Activated T-helper 17 cell treated with anti-CD3 and anti-CD28 coated beads, Interleukin-2, amount 50 U/mL, for 72 hours (primary cell): ENCODE results near the gene PNPLA6. TPM values are rescaled to one million over a fixed set of nuclear protein-coding genes. Genes with fewer than 3 reads are reported as not detected.
"Not testable (repeated sequence)": the region's sequence is repeated elsewhere in the genome, so short reads cannot be mapped to it uniquely, and the experiment has no call there.

Experiments
- ATAC-seq: fragments of 150-1000 bp; cut with Tn5 transposase; replicated peaks from 2 replicates; pipeline ENCODE4 v1.10.0; 2021; ENCODE audit warnings: mild to moderate bottlenecking, moderate library complexity
- H3K27ac Mint-ChIP-seq: one replicate; pipeline ENCODE4 v1.8.0; 2022; ENCODE audit warnings: mixed read lengths
- H3K27me3 Mint-ChIP-seq: one replicate; pipeline ENCODE4 v1.8.0; 2022; ENCODE audit warnings: mixed read lengths
- H3K36me3 Mint-ChIP-seq: one replicate; pipeline ENCODE4 v1.8.0; 2022; ENCODE audit warnings: low read depth, mild to moderate bottlenecking, mixed read lengths
- H3K4me1 Mint-ChIP-seq: one replicate; pipeline ENCODE4 v1.8.0; 2022; ENCODE audit warnings: mixed read lengths
- H3K4me3 Mint-ChIP-seq: one replicate; pipeline ENCODE4 v1.8.0; 2022; ENCODE audit warnings: mild to moderate bottlenecking, mixed read lengths
- H3K9me3 Mint-ChIP-seq: one replicate; pipeline ENCODE4 v1.8.0; 2022; ENCODE audit warnings: mixed read lengths
- total RNA-seq, 2 donors: library from RNA; stranded (reverse); gene quantifications; one replicate each; pipeline ENCODE4 v1.2.3, GENCODE V29; 2022

Gene PNPLA6
- total RNA-seq, 2 donors from 2014 or later, result 146 to 163 TPM

DNA sequence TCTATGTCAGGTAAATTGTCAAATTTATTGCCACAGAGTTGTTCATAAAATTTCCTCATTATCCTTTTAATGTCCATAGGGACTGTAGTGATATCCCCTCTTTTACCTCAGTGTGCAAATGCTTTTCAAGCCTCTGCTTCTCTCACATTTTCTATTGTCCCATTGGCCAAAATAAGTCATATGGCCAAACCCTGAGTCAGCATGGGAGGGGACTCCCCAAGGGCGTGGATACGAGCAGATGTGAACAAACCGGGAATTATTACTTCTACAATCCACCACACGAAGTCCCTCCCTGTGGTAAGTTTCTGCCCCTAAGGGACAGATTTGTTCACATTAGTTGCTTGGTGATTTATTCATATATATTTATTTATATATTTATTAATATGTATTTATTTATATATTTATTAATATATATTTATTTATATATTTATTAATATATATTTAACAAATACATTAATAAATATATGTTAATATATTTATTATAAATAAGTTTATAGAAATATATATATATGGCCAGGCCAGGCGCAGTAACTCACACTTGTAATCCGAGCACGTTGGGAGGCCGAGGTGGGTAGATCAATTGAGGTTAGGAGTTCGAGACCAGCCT lies 40.0 kb downstream of the PNPLA6 start:
- ATAC-seq, result peak; percentile 67
- Mint-ChIP-seq H3K27ac (no peak overlapping the region), H3K27me3 (peaks cover 7% of the 10 kb centered on the region), H3K4me3 (no peak overlapping the region), H3K9me3 (no peaks in the 10 kb centered on the region), H3K4me1 (no peaks in the 10 kb centered on the region), H3K36me3 (no peaks in the 10 kb centered on the region)

DNA sequence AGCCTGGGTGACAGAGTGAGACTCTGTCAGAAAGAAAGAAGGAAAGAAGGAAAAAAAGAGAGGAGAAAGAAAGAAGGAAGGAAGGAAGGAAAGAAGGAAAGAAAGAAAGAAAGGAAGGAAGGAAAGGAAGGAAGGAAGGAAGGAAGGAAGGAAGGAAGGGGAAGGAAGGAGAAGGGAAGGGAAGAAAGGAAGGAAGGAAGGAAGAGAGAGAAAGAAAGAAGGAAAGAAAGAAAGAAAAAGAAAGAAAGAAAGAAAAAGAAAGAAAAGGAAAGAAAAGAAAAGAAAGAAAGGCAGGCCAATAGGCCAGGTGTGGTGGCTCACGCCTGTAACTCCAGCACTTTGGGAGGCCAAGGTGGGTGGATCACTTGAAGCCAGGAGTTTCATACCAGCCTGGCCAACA lies 41.9 kb downstream of the PNPLA6 start:
- not testable (repeated sequence) for H3K27ac Mint-ChIP-seq, H3K36me3 Mint-ChIP-seq, H3K4me1 Mint-ChIP-seq, H3K4me3 Mint-ChIP-seq, H3K27me3 Mint-ChIP-seq, ATAC-seq, H3K9me3 Mint-ChIP-seq

DNA sequence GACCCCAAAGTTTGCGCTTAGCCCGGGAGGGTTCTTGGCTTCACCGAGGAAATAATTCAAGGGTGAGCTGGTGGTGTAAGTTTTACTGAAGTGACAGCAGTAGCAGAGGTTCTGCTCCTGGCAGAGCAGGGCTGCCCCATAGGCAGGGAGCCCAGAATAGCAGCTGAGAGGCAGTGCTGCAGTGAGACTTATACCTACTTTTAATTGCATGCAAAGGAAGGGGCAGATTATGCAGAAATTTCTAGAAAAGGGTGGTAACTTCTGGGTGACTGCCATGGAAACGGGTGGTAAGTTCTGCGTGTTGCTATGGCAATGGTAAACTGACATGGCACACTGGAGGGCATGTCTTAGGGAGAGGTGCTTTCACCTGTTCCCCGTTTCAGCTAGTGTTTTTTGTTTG lies 42.6 kb downstream of the PNPLA6 start:
- H3K27me3 Mint-ChIP-seq, result peaks cover 11% of the 10 kb centered on the region
- H3K4me3 Mint-ChIP-seq, result no peak overlapping the region
- no peak overlapping the region for H3K27ac Mint-ChIP-seq
- H3K4me1 Mint-ChIP-seq, result no peaks in the 10 kb centered on the region
- H3K9me3 Mint-ChIP-seq, result no peaks in the 10 kb centered on the region
- no peak for ATAC-seq
- H3K36me3 Mint-ChIP-seq, result no peaks in the 10 kb centered on the region

DNA sequence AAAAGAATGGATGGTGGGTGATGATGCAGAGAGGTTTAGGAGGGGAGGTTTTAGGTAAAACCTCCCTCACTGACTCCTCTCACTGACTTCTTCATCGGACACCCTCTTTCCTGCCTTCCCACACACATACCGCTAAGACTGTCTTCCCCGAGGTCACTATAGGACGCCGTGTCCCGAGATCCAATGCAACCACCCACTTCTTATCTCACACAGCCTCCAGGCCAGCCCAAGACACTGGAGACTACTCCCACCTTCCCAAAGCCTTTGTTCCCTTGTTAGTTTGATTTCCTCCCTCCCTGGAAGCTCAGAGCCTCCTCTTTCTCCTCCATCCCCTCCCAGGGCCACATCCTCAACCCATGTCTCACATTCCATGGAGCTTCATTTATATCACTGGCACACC lies 43.7 kb downstream of the PNPLA6 start:
- no peaks in the 10 kb centered on the region for H3K36me3 Mint-ChIP-seq
- H3K9me3 Mint-ChIP-seq, result no peaks in the 10 kb centered on the region
- H3K27ac Mint-ChIP-seq, result no peak overlapping the region
- no peak for ATAC-seq
- H3K27me3 Mint-ChIP-seq, result peaks cover 11% of the 10 kb centered on the region
- H3K4me3 Mint-ChIP-seq, result no peak overlapping the region
- no peaks in the 10 kb centered on the region for H3K4me1 Mint-ChIP-seq

DNA sequence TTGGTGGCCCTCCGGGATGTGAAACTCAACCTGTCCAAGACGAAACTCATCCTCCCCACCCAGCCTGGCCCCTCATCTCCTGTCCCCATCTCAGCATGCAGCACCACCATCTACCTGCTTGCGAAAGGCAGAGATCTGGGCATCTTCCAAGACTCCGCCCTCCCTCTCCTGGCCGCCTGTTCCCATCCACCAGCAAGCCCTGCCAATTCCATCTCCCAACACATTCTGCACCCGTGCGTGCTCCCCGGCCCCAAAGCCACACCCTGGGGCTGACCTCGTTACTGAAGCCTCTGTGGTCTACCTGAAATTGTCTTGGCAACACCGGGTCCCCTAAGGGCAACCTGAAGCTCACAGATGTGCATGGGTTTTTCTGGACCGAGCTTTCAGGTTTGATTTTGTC lies 46.9 kb downstream of the PNPLA6 start:
- H3K36me3 Mint-ChIP-seq, result no peaks in the 10 kb centered on the region
- ATAC-seq, result no peak

DNA sequence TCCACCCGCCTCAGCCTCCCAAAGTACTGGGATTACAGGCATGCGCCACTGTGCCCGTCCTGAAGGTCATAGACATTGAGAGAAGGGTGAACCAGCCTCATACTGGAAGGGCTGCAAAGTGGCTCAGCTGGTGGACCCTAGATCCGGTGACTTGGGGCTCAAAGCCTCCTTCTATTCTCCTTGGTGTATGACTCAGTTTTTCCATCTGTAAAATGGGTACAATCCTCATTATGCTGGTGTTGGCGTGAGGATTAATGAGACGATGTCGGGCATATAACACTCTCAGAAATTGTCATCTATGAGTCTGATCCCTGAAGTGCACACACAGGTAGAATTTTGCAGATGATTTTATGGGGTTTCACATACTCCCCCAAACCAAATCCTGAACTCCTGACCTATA lies 54.3 kb downstream of the PNPLA6 start:
- ATAC-seq, result no peak
- Mint-ChIP-seq H3K36me3 (no peaks in the 10 kb centered on the region), H3K4me3 (no peak overlapping the region), H3K27me3 (peaks cover 9% of the 10 kb centered on the region), H3K4me1 (no peaks in the 10 kb centered on the region), H3K27ac (no peak overlapping the region), H3K9me3 (no peaks in the 10 kb centered on the region)

More for the DNA sequence above, 46.9 kb downstream of the PNPLA6 start:
- Mint-ChIP-seq H3K9me3 (no peaks in the 10 kb centered on the region), H3K4me3 (no peak overlapping the region), H3K27me3 (peaks cover 7% of the 10 kb centered on the region), H3K27ac (no peak overlapping the region), H3K4me1 (no peaks in the 10 kb centered on the region)

DNA sequence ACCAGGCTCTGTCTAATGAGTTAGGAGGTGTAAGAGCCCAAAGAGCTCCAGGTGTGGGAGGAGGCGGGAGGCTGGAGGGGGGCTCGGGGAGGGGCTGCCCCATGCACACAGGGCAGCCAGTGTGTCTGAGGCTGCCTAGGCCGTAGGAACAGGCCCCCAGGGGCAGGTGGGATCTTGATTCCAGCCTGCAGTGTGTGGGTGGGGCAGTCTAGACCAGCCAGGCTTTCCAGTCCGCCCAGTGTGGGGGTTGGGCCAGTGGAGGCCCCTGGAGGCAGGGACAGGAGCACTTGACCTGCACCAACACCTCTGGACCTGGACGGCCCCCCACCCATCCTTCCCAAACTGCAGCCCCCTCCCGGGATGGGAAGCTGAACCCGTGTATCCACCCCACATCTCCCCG lies 54.7 kb downstream of the PNPLA6 start:
- no peak overlapping the region for H3K27ac Mint-ChIP-seq
- no peak overlapping the region for H3K4me3 Mint-ChIP-seq
- H3K27me3 Mint-ChIP-seq, result peaks cover 12% of the 10 kb centered on the region
- H3K9me3 Mint-ChIP-seq, result no peaks in the 10 kb centered on the region
- H3K4me1 Mint-ChIP-seq, result peaks cover 3% of the 10 kb centered on the region
- no peaks in the 10 kb centered on the region for H3K36me3 Mint-ChIP-seq
- no peak for ATAC-seq

DNA sequence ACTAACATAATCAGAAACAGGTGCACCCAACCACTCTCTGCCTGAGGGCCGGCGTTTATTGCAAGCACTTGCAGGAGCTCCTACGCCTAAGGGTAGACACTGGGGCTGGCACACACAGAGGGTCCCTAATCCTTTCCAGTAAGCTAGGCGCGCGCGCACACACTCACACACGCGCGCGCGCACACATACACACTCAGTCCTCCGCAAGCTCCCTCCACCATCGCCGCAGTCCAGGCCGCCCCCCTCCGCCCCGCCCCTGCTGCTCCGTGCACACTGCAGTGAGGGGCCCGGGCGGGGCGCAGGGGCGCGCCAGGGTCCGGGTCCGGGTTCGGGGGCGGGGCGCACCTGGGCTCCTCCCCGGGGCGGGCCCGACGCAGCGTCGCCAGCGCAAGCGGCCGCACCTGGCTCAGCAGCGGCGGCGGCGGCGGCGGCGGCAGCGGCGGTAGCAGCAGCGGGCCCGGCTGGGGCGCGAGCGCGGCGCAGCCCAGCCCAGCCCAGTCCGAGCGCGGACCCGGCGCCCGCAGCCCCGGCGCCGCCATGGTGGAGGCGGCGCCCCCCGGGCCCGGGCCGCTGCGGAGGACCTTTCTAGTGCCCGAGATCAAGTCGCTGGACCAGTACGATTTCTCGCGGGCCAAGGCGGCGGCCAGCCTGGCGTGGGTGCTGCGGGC lies 60.1 kb downstream of the PNPLA6 start, which contains the start of gene CAMSAP3:
Gene CAMSAP3 (plus strand): TSS at position 398 of the 668 bp plus-strand sequence. CDS start 140 bp downstream, at position 538.
- Mint-ChIP-seq H3K4me1 (peaks cover 5% of the 10 kb centered on the region), H3K27ac (no peak within 1 kb of the TSS), H3K27me3 (peaks cover 27% of the 10 kb centered on the region), H3K9me3 (no peaks in the 10 kb centered on the region), H3K4me3 (peak within 1 kb of the TSS; percentile 30), H3K36me3 (peaks cover 7% of the 10 kb centered on the region)
- peak; percentile 80 for ATAC-seq

DNA sequence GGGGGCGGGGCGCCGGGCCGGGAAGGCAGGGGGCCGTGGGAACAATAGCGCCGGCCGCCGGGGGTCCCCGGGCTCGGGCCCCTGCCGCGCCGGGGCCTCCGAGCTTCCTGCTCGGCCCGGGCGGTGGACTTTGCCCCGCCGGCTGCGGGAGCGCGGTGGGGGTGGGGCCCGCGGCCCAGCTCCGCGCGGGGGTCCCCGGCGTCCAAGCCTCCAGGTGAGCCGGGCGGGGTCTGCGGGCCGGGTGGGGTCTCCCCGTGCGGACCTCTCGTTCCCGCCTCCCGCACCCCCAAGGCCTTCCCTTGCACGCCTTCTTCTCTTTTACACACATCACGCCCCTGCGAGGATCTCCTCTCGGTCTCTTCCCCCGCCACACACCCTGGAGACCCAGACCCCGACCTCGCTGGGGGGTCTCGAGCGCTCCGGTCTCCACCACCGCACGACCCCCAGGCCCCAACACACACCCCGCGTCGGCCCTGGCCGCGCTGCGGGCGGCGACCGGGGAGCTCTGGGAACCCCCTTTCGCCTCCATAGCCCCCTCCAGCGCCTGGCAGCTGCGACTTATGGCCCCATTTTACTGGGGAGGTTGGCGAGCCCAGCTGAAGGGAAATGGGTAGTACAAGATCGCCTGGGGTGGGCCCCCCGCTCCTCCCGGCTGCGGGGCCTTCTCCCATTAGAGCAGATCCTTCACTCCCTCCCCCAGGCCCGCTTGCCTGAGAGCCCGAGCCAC lies 60.9 kb downstream of the PNPLA6 start:
- H3K36me3 Mint-ChIP-seq, result peaks cover 12% of the 10 kb centered on the region
- peaks cover 30% of the 10 kb centered on the region for H3K27me3 Mint-ChIP-seq
- peak overlapping the region; percentile 30 for H3K4me3 Mint-ChIP-seq
- ATAC-seq, result no peak
- no peaks in the 10 kb centered on the region for H3K9me3 Mint-ChIP-seq
- H3K27ac Mint-ChIP-seq, result no peak overlapping the region
- H3K4me1 Mint-ChIP-seq, result peaks cover 10% of the 10 kb centered on the region

DNA sequence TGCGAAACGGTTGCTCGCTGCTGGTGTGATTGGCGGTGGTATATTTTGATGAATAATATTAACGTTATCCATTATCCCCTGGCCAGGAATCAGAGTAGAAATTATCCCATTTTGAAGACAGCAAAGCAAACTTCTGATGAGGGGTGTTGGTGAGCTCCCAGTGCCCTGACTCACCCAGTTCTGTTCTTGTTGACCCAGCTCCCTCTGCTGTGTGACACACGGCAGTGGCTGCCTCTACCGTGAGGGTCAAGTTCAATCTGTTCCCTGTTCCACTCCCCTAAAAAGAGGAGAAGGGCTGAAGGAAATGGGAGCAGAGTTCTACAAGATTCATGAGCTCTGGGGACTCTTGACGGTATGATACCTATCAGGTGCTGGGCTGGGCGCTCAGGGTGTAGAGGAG lies 62.2 kb downstream of the PNPLA6 start:
- H3K27me3 Mint-ChIP-seq, result peaks cover 38% of the 10 kb centered on the region
- peaks cover 12% of the 10 kb centered on the region for H3K36me3 Mint-ChIP-seq
- ATAC-seq, result no peak
- no peak overlapping the region for H3K4me3 Mint-ChIP-seq
- no peaks in the 10 kb centered on the region for H3K9me3 Mint-ChIP-seq
- H3K27ac Mint-ChIP-seq, result no peak overlapping the region
- H3K4me1 Mint-ChIP-seq, result peaks cover 10% of the 10 kb centered on the region

DNA sequence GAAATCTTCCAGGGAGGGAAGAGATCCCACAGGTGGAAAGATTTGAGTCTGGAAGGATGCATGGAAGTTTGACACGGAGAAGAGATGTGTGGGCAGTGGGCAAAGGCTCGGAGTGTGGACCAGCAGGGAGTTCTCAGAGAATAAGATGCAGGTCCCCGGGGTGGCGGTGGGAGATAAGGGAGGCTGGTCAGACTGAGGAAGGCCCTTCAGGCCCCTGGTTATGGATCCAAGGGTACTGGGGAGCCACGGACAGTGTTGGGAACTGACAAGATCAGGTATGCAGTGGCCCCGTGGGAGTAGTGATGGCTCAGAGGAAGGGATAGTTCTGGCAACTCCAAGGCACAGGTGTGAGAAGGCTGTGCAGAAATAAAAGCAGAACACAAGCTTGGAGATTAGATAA lies 62.7 kb downstream of the PNPLA6 start:
- ATAC-seq, result no peak
- H3K27me3 Mint-ChIP-seq, result peaks cover 37% of the 10 kb centered on the region
- H3K36me3 Mint-ChIP-seq, result peaks cover 12% of the 10 kb centered on the region
- no peak overlapping the region for H3K27ac Mint-ChIP-seq
- H3K9me3 Mint-ChIP-seq, result no peaks in the 10 kb centered on the region
- peaks cover 10% of the 10 kb centered on the region for H3K4me1 Mint-ChIP-seq
- H3K4me3 Mint-ChIP-seq, result no peak overlapping the region

DNA sequence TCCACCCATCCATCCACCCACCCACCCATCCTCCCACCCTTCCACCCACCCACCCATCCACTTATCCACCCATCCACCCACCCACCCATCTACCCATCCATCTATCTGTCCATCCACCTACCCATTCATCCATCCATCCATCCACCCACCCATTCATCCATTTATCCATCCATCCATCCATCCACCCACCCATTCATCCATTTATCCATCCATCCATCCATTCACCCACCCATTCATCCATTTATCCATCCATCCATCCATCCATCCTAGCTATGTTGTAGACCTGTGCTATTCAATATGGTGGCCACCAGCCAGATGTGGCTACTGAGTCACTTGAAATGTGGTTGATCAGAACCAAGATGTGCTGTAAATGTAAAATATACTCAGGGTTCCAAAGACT lies 65.2 kb downstream of the PNPLA6 start:
- Mint-ChIP-seq H3K4me1 (peaks cover 9% of the 10 kb centered on the region), H3K27me3 (peaks cover 36% of the 10 kb centered on the region), H3K27ac (no peak overlapping the region), H3K4me3 (peak overlapping the region; percentile 26), H3K9me3 (no peaks in the 10 kb centered on the region), H3K36me3 (peaks cover 12% of the 10 kb centered on the region)
- ATAC-seq, result peak; percentile 49

DNA sequence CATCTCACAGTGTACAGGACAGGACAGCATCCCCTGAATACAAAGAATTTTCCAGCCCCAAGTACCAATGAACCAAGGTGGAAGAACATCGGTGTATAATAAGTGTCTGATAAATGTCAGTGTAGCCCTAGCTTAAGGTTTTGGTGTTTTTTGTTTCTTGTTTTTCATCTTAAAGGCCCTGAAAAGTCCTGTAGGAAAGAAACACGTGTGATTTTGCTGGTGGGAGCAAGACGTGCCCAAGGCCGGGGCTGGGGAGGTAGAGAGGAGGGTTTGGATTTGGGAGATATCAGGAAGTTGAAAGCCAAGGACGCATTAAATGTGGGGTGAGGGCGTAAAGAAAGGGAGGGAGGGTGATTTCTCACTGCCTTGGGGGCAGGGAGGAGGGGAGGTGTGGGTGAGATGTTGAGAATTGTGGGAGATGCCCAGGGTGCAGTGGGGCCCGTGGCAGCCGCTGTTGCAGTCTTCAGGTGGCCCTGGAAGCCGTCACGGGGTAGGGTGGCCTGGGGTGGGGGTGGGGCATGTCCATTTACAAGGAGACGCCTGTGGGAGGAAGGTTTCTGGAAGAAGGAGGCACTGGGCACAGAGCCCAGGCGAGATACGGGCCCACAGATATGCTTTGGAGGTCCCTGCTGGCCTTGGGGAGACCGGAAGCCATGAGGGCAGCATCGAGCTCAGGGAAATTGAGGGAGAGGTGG lies 66.9 kb downstream of the PNPLA6 start:
- peaks cover 12% of the 10 kb centered on the region for H3K36me3 Mint-ChIP-seq
- ATAC-seq, result no peak
- H3K4me1 Mint-ChIP-seq, result peaks cover 9% of the 10 kb centered on the region
- peaks cover 32% of the 10 kb centered on the region for H3K27me3 Mint-ChIP-seq
- H3K9me3 Mint-ChIP-seq, result no peaks in the 10 kb centered on the region
- no peak overlapping the region for H3K4me3 Mint-ChIP-seq
- no peak overlapping the region for H3K27ac Mint-ChIP-seq

DNA sequence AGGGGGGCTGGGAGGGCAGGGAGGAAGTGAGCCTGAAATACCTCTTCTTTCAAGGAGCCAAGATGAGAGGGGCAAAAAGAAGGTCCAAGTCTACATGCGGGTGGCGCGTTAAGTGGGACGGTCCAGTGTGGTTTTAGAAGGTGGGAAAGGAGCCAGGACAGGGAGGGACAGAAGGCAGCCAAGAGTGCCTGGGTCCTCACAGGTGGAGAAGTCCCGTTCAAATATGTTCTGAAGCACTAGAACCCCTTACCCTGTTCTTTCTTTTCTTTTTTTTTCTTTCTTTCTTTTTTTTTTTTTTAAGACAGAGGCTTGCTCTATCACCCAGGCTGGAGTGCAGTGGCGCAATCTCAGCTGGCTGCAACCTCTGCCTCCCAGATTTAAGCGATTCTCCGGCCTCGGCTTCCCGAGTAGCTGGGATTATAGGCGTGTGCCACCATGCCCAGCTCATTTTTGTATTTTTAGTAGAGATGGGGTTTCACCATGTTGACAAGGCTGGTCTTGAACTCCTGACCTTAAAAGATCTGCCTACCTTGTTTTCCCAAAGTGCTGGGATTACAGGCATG lies 67.5 kb downstream of the PNPLA6 start:
- Mint-ChIP-seq H3K4me1 (peaks cover 9% of the 10 kb centered on the region), H3K36me3 (peaks cover 12% of the 10 kb centered on the region), H3K27ac (no peak overlapping the region), H3K9me3 (no peaks in the 10 kb centered on the region), H3K4me3 (no peak overlapping the region), H3K27me3 (peaks cover 26% of the 10 kb centered on the region)
- no peak for ATAC-seq
